GM12878 (cell line): ENCODE results near the gene GRK6. TPM values are rescaled to one million over a fixed set of nuclear protein-coding genes. Genes with fewer than 3 reads are reported as not detected.

Source experiments
- ATAC-seq: fragments of 200-7000 bp; cut with Tn5 transposase; 3 replicates; pipeline ENCODE4 v1.9.1; 2020; ENCODE audit warnings: mild to moderate bottlenecking, moderate library complexity
- BruUV-seq: library from RNA; stranded (reverse); fragments of 400-500 nt; replicated peaks from 2 replicates; lab custom pipeline; 2021; lab: Mats Ljungman, UMichigan
- CTCF ChIA-PET: fragments of 300-600 bp; sonication (Branson Sonifier 250); formaldehyde crosslinking; extraction: SDS; loops from one replicate; lab custom pipeline; 2021; ENCODE audit warnings: inconsistent platforms; lab: Yijun Ruan, JAX
- POLR2A ChIA-PET: fragments of 350-600 bp; formaldehyde crosslinking; extraction: SDS; loops from one replicate; lab custom pipeline; 2021; ENCODE audit warnings: inconsistent platforms; lab: Charles Lee
- RAD21 ChIA-PET: fragments of 300-600 bp; sonication (Branson Sonifier 250); formaldehyde crosslinking; loops from one replicate; lab custom pipeline; 2023; ENCODE audit warnings: antibody characterized with exemption; ENCODE audit not compliant: unreplicated experiment; lab: Charles Lee
- SMC1A ChIA-PET: fragments of 300-600 bp; sonication (Branson Sonifier 250); formaldehyde crosslinking; loops from one replicate; lab custom pipeline; 2023; ENCODE audit not compliant: unreplicated experiment, uncharacterized antibody; lab: Charles Lee
- DNase-seq: peaks from one replicate; pipeline ENCODE4 v3.0.0-alpha.2; 2011; ENCODE audit warnings: low read depth, low spot score
- FAIRE-seq: peaks from 3 replicates; lab custom pipeline; 2011; peaks lifted over from hg19 to GRCh38; lab: Jason Lieb, UNC
- H2AFZ ChIP-seq: 2 replicates; pipeline ENCODE4 v1.6.0; 2011; ENCODE audit warnings: low read depth, low read length, control low read depth; ENCODE audit not compliant: control insufficient read depth
- H3K27ac ChIP-seq: 2 replicates; pipeline ENCODE4 v1.5.1; 2011; ENCODE audit warnings: control low read depth; ENCODE audit not compliant: control insufficient read depth, insufficient read depth
- H3K27me3 ChIP-seq, 2 experiments: replicated peaks in 1 of 2; 2 replicates each; pipeline versions ENCODE4 v1.6.0 to v1.6.1; 2011; ENCODE audit warnings: low read length in 1 of 2; ENCODE audit not compliant: control insufficient read depth in 2 of 2, insufficient read depth in 2 of 2
- H3K36me3 ChIP-seq, 2 experiments: 2 replicates each; pipeline ENCODE4 v1.5.1; 2011; ENCODE audit warnings: low read length in 1 of 2; ENCODE audit not compliant: control insufficient read depth in 2 of 2, insufficient read depth in 2 of 2
- H3K4me1 ChIP-seq: 2 replicates; pipeline ENCODE4 v1.6.1; 2011; ENCODE audit warnings: mild to moderate bottlenecking, low read length, moderate library complexity, mixed read lengths; ENCODE audit not compliant: control insufficient read depth, insufficient read depth
- H3K4me2 ChIP-seq: 2 replicates; pipeline ENCODE4 v1.6.0; 2011; ENCODE audit warnings: control low read depth; ENCODE audit not compliant: control insufficient read depth, insufficient read depth
- H3K4me3 ChIP-seq: fragments of 200-600 bp; sonication (generic); 2 replicates; pipeline ENCODE4 v1.5.1; 2016
- H3K79me2 ChIP-seq: 2 replicates; pipeline ENCODE4 v1.6.0; 2011; ENCODE audit warnings: low read length; ENCODE audit not compliant: control insufficient read depth, insufficient read depth
- H3K9ac ChIP-seq: 2 replicates; pipeline ENCODE4 v1.8.0; 2011; ENCODE audit warnings: low read length, control low read depth, mixed read lengths; ENCODE audit not compliant: control insufficient read depth, insufficient read depth
- H3K9me3 ChIP-seq: replicated peaks from 3 replicates; pipeline ENCODE4 v1.5.1; 2011; ENCODE audit warnings: mild to moderate bottlenecking, low read length; ENCODE audit not compliant: control insufficient read depth, insufficient read depth
- H4K20me1 ChIP-seq: 2 replicates; pipeline ENCODE4 v1.6.0; 2011; ENCODE audit not compliant: control insufficient read depth, insufficient read depth
- BHLHE40 ChIP-seq, 2 experiments: fragments of 450-650 bp in 1 of 2; IDR thresholded peaks; 2 replicates each; pipeline ENCODE4 v1.6.1; 2011 to 2017; ENCODE audit warnings: low read depth in 2 of 2, borderline replicate concordance in 1 of 2, improper control_type of control experiment in 1 of 2, low read length in 1 of 2, mild to moderate bottlenecking in 1 of 2
- HDGF ChIP-seq: fragments of 450-650 bp; IDR thresholded peaks from 2 replicates; pipeline ENCODE4 v1.6.1; 2016; ENCODE audit warnings: antibody characterized with exemption
- IKZF1 ChIP-seq: fragments of 450-650 bp; conservative IDR thresholded peaks from 2 replicates; pipeline ENCODE4 v1.6.1; 2017; ENCODE audit warnings: antibody characterized with exemption, mild to moderate bottlenecking
- MYC ChIP-seq: IDR thresholded peaks from 2 replicates; pipeline ENCODE4 v1.6.1; 2011; ENCODE audit warnings: mild to moderate bottlenecking, low read length, moderate library complexity, inconsistent platforms; ENCODE audit not compliant: insufficient read depth, insufficient replicate concordance, insufficient read length, severe bottlenecking
- NFIC ChIP-seq: IDR thresholded peaks from 2 replicates; pipeline ENCODE4 v1.6.1; 2012; ENCODE audit warnings: low read depth, mild to moderate bottlenecking, inconsistent platforms, low read length, moderate library complexity
- NR2F1 ChIP-seq: fragments of 450-650 bp; conservative IDR thresholded peaks from 2 replicates; pipeline ENCODE4 v1.6.1; 2017; ENCODE audit warnings: mild to moderate bottlenecking
- NRF1 ChIP-seq: conservative IDR thresholded peaks from 2 replicates; pipeline ENCODE4 v1.6.1; 2011; ENCODE audit warnings: mild to moderate bottlenecking, low read depth, low read length, improper control_type of control experiment
- POLR2AphosphoS5 ChIP-seq: IDR thresholded peaks from 2 replicates; pipeline ENCODE4 v1.6.1; 2011; ENCODE audit warnings: mild to moderate bottlenecking, low read length, inconsistent platforms
- POU2F2 ChIP-seq: IDR thresholded peaks from 3 replicates; pipeline ENCODE4 v1.6.1; 2011; ENCODE audit warnings: low read depth, mild to moderate bottlenecking, low read length, borderline replicate concordance
- RELB ChIP-seq: fragments of 450-650 bp; IDR thresholded peaks from 2 replicates; pipeline ENCODE4 v1.6.1; 2017; ENCODE audit warnings: low read depth, mild to moderate bottlenecking, moderate library complexity
- SREBF1 ChIP-seq: IDR thresholded peaks from 2 replicates; pipeline ENCODE4 v1.6.1; 2012; ENCODE audit warnings: mild to moderate bottlenecking, low read length
- WGBS: methylation state at CpG from one replicate; pipeline ENCODE4 v1.1.6; 2016; ENCODE audit warnings: low lambda C conversion rate; ENCODE audit not compliant: insufficient replicate concordance, insufficient coverage; ENCODE audit errors: missing lambda C conversion rate; 5-methylcytosine and 5-hydroxymethylcytosine counted together
- in situ Hi-C: fragments of 300-500 bp; cut with MboI; formaldehyde crosslinking; loops from 9 replicates; pipeline ENCODE4 v1.14.3; 2018; ENCODE audit warnings: mixed read lengths
- intact Hi-C: fragments of 100-400 bp; cut with micrococcal nuclease; formaldehyde crosslinking; loops from one replicate; pipeline ENCODE4 v1.14.2; 2022; ENCODE audit not compliant: unreplicated experiment
- polyA plus RNA-seq, 11 experiments: library from polyadenylated mRNA; depleted of rRNA in 4 of 11; unstranded in 6 of 11; stranded (reverse) in 5 of 11; fragments of >200 nt; fragmentation: Nextera tagmentation in 4 of 11; fragmentation: Illumina TruSeq in 1 of 11; extraction: Ambion mirVana in 4 of 11; extraction: Trizol in 1 of 11; gene quantifications; 1 replicate in 1 of 11; 2 replicates in 10 of 11; pipeline versions ENCODE4 v1.2.1 to v1.2.3, GENCODE V29; 2011 to 2016; ENCODE audit warnings: inconsistent platforms in 2 of 11, missing spikeins in 2 of 11, low read depth in 1 of 11
- total RNA-seq, 4 experiments: library from RNA; depleted of rRNA in 3 of 4; stranded (reverse); fragments of >200 nt in 3 of 4; fragmentation: Illumina TruSeq in 1 of 4; extraction: Trizol in 1 of 4; gene quantifications; 2 replicates each; pipeline versions ENCODE4 v1.2.1 to v1.2.3, GENCODE V29; 2013 to 2021
- TF ChIP-seq, protein P1 (sequence below): fragments of 450-650 bp; IDR thresholded peaks from 2 replicates; pipeline ENCODE4 v1.6.1; 2016; ENCODE audit warnings: mild to moderate bottlenecking

GRK6 gene
- total and polyA plus RNA-seq, 10 of the 15 experiments (the other 5 are each of a cell fraction or from before 2014, with no cell fraction given) = 0.79 to 124 (median 41.6) TPM

DNA sequence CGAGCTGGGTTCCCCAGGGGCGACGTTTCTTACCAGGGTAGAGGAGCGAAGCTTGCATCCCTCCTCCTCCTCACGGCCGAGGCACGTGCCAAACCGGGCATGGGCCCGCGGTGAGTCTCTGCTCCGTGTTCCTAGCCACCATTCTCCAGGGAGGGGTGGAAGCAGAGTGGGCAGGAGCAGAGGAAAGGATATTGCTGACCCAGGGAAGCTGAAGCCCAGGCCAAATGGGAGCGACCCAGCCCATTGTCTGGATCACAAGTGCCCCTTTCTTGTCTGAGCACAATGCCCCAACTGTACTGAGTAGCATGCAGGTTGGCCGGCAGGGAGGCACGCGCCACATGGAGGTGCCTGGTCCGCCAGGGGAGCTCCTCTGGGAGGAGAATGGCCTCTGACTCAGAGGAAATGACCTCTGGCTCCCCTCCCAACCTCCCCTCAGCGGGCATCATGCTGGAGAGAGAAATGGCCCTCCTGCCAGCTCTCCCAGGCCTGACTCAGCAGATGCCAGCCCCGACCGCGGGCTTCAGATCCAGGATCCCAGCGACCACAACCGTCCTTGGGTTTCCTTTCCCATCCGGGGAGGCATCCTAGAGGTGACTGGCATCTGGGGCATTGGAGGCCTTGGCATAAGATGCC, 21.3 kb downstream of the GRK6 start:
- peaks cover 32% of the 10 kb centered on the region for H3K4me1 ChIP-seq
- TF ChIP-seq IKZF1 (peak; percentile 57), SREBF1 (no peak), RELB (no peak), NFIC (no peak), POU2F2 (peak; percentile 11; the same call in 1 of the 3 replicates), NRF1 (no peak), POLR2AphosphoS5 (peak; percentile 58; the same call in 1 of the 2 replicates), HDGF (0 out of 2 replicates have a peak, but pooled peaks have one; percentile 20), BHLHE40 (IDR thresholded peaks at IDR 0.05; ENCODE audit: borderline replicate concordance in 1 of 2, low read depth in 2 of 2, low read length in 1 of 2) (peak; percentile 85 to 95), MYC (no peak), NR2F1 (peak; percentile 84)
- TF ChIP-seq, protein P1, sequence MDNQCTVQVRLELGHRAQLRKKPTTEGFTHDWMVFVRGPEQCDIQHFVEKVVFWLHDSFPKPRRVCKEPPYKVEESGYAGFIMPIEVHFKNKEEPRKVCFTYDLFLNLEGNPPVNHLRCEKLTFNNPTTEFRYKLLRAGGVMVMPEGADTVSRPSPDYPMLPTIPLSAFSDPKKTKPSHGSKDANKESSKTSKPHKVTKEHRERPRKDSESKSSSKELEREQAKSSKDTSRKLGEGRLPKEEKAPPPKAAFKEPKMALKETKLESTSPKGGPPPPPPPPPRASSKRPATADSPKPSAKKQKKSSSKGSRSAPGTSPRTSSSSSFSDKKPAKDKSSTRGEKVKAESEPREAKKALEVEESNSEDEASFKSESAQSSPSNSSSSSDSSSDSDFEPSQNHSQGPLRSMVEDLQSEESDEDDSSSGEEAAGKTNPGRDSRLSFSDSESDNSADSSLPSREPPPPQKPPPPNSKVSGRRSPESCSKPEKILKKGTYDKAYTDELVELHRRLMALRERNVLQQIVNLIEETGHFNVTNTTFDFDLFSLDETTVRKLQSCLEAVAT = 0 out of 2 replicates have a peak, but pooled peaks have one; percentile 26
- intact Hi-C loops = loop anchor here (2.0 kb wide), 1 partner anchor 17 kb away; no protein-coding TSS in a partner anchor
- ChIA-PET CTCF (interaction anchor here (1.0 to 16.4 kb wide), 11 partner anchors 10 to 129 kb away, joined by 3 to 391 read pairs (median 8); partner anchors contain the start of genes GRK6 and PFN3), RAD21 (interaction anchor here (1.0 to 13.5 kb wide), 14 partner anchors 8 to 146 kb away, joined by 3 to 291 read pairs (median 6); partner anchors contain the start of genes GRK6 and PDLIM7), SMC1A (interaction anchor here (0.9 to 7.2 kb wide), 15 partner anchors 18 to 139 kb away, joined by 3 to 105 read pairs (median 4); partner anchors contain the start of genes F12, PDLIM7 and PFN3), POLR2A (interaction anchor here (0.5 to 13.6 kb wide), 11 partner anchors 11 to 83 kb away, joined by 3 to 358 read pairs (median 7); partner anchors contain the start of genes F12 and GRK6)
- no TSS peak for BruUV-seq
- 13% methylated on average over 20 of the region's 23 CpGs for WGBS
- in situ Hi-C loops = loop anchor here (5.0 kb wide), 1 partner anchor 130 kb away; no protein-coding TSS in a partner anchor
- no peaks in the 10 kb centered on the region; a peak in 3 of 4 replicates for H3K36me3 ChIP-seq
- H3K9me3 ChIP-seq = no peaks in the 10 kb centered on the region
- no peaks in the 10 kb centered on the region for H4K20me1 ChIP-seq
- peaks cover 14% of the 10 kb centered on the region for H3K79me2 ChIP-seq
- H3K27ac ChIP-seq = peak overlapping the region; percentile 58
- peak; percentile 13 for ATAC-seq
- H3K9ac ChIP-seq = peak overlapping the region; percentile 51
- H3K27me3 ChIP-seq = no peaks in the 10 kb centered on the region
- peak overlapping the region; percentile 94 for H3K4me2 ChIP-seq
- peak overlapping the region; percentile 67 for H3K4me3 ChIP-seq
- no peak overlapping the region; the same call in 1 of the 2 replicates for H2AFZ ChIP-seq
- no peak for FAIRE-seq
- DNase-seq = no peak
